Spleen (tissue), 11 donors: ENCODE results near the gene BMPER. TPM values are rescaled to one million over a fixed set of nuclear protein-coding genes. Genes with fewer than 3 reads are reported as not detected.

Experiments used
- DNase-seq: peaks from one replicate; pipeline ENCODE4 v3.0.0-alpha.2; 2020
- H3K27ac ChIP-seq, 8 donors: fragments of 200-600 bp; sonication (generic) in 7 of 8; 1 replicate in 4 of 8; 2 replicates in 4 of 8; pipeline versions ENCODE4 v1.5.0 to v1.8.0; 2016 to 2021; ENCODE audit warnings: inconsistent platforms in 4 of 8, mild to moderate bottlenecking in 4 of 8, moderate library complexity in 1 of 8
- H3K27me3 ChIP-seq, 7 donors: fragments of 200-600 bp; sonication (generic) in 6 of 7; replicated peaks in 1 of 7; 1 replicate in 4 of 7; 2 replicates in 3 of 7; pipeline versions ENCODE4 v1.5.0 to v1.8.0; 2016 to 2021; ENCODE audit warnings: inconsistent platforms in 3 of 7, mild to moderate bottlenecking in 1 of 7
- H3K36me3 ChIP-seq, 6 donors: fragments of 200-600 bp; sonication (generic) in 5 of 6; 1 replicate in 4 of 6; 2 replicates in 2 of 6; pipeline versions ENCODE4 v1.5.0 to v1.8.0; 2016 to 2021; ENCODE audit warnings: inconsistent platforms in 2 of 6
- H3K4me1 ChIP-seq, 6 donors: fragments of 200-600 bp; sonication (generic) in 5 of 6; 1 replicate in 3 of 6; 2 replicates in 3 of 6; pipeline versions ENCODE4 v1.5.0 to v1.8.0; 2016 to 2021; ENCODE audit warnings: inconsistent platforms in 3 of 6
- H3K4me3 ChIP-seq, 8 donors: fragments of 200-600 bp; sonication (generic) in 7 of 8; 1 replicate in 4 of 8; 2 replicates in 4 of 8; pipeline versions ENCODE4 v1.5.0 to v1.8.0; 2016 to 2021; ENCODE audit warnings: inconsistent platforms in 4 of 8, mild to moderate bottlenecking in 4 of 8, moderate library complexity in 2 of 8
- H3K9me3 ChIP-seq, 8 donors: fragments of 200-600 bp; sonication (generic) in 7 of 8; 1 replicate in 4 of 8; 2 replicates in 4 of 8; pipeline versions ENCODE4 v1.5.0 to v1.8.0; 2016 to 2021; ENCODE audit warnings: inconsistent platforms in 4 of 8
- POLR2A ChIP-seq, 3 donors: fragments of 450-650 bp; IDR thresholded peaks; one replicate each; pipeline ENCODE4 v1.5.1; 2017; ENCODE audit warnings: antibody characterized with exemption in 3 of 3, mild to moderate bottlenecking in 1 of 3
- POLR2AphosphoS5 ChIP-seq, 3 donors: sonication (generic); formaldehyde crosslinking; IDR thresholded peaks; one replicate each; pipeline ENCODE4 v1.5.1; 2017; ENCODE audit warnings: antibody characterized with exemption in 3 of 3
- WGBS, 5 donors: extraction: QIAGEN DNeasy Blood & Tissue Kit in 3 of 5; methylation state at CpG; one replicate each; pipeline versions ENCODE4 v1.1.5 to v1.1.7; 2013 to 2018; 5-methylcytosine and 5-hydroxymethylcytosine counted together
- intact Hi-C: fragments of 100-400 bp; cut with DNase I; formaldehyde crosslinking; loops from one replicate; pipeline ENCODE4 v1.15.0; 2023; ENCODE audit warnings: low total_unique reads
- polyA plus RNA-seq, 3 donors: library from polyadenylated mRNA; stranded (reverse); fragments of 200-250 nt; gene quantifications; one replicate each; pipeline ENCODE4 v1.2.1, GENCODE V29; 2013
- total RNA-seq, 7 donors: library from RNA; depleted of rRNA in 3 of 7; stranded (reverse); fragments of >200 nt in 3 of 7; fragmentation: NEBNext Ultra II Directional in 4 of 7; extraction: Animal tissue kit (Norgen Biotek cat#: 25700) in 4 of 7; gene quantifications; one replicate each; pipeline versions ENCODE4 v1.1.0 to v1.2.1, GENCODE V29; 2016 to 2021
- TF ChIP-seq, protein P1 (sequence below), 11 experiments: fragments of 200-600 bp in 7 of 11; fragments of 450-650 bp in 4 of 11; sonication (generic) in 4 of 11; IDR thresholded peaks in 8 of 11; conservative IDR thresholded peaks in 3 of 11; 1 replicate in 7 of 11; 2 replicates in 4 of 11; pipeline versions ENCODE4 v1.4.0 to v1.8.0; 2016 to 2021; ENCODE audit warnings: antibody characterized with exemption in 11 of 11, inconsistent platforms in 4 of 11, mild to moderate bottlenecking in 1 of 11
- donor health status: healthy with polysubstance abuse.
- donor health status: DM: no; HTN: no; CAD: no; lungs with moderate emphysema.
- donor health status: DM: no; HTN: no; CAD: no.
- donor health status: Bipolar disorder and iron deficiency.
- donor health status: healthy.
- donor health status: DM: no; HTN: no; CAD: no.
- donor health status: DM: yes; HTN: yes; CAD: no.

Gene BMPER
- total and polyA plus RNA-seq, 10 donors = 0.14 to 4.4 (median 2.1) TPM

DNA sequence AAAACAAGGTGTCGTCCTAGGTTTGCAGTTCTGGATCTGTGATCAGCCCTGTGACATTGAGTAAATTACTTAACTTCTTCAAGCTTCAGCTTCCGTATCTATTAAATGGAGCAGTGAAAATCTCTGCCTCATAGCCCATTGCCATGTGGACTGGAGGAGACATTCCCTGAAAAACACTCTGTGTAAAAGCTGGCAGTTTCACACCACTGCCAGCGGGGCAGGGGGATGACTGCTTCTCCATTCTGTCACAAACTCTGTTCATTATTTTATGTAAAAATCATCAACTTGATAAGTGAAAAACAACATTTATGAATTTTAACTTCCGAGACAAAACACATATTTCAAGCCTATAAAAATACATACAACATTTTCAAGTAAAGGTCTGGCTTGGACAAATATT lies 234.7 kb downstream of the BMPER start:
- H3K27ac ChIP-seq = no peak overlapping the region
- H3K4me3 ChIP-seq = no peak overlapping the region
- no peaks in the 10 kb centered on the region for H3K4me1 ChIP-seq
- H3K9me3 ChIP-seq = no peaks in the 10 kb centered on the region
- no peaks in the 10 kb centered on the region for H3K36me3 ChIP-seq
- TF ChIP-seq POLR2A (IDR thresholded peaks at IDR 0.05) = no peak
- TF ChIP-seq POLR2AphosphoS5 (IDR thresholded peaks at IDR 0.05) = no peak
- TF ChIP-seq, protein P1, sequence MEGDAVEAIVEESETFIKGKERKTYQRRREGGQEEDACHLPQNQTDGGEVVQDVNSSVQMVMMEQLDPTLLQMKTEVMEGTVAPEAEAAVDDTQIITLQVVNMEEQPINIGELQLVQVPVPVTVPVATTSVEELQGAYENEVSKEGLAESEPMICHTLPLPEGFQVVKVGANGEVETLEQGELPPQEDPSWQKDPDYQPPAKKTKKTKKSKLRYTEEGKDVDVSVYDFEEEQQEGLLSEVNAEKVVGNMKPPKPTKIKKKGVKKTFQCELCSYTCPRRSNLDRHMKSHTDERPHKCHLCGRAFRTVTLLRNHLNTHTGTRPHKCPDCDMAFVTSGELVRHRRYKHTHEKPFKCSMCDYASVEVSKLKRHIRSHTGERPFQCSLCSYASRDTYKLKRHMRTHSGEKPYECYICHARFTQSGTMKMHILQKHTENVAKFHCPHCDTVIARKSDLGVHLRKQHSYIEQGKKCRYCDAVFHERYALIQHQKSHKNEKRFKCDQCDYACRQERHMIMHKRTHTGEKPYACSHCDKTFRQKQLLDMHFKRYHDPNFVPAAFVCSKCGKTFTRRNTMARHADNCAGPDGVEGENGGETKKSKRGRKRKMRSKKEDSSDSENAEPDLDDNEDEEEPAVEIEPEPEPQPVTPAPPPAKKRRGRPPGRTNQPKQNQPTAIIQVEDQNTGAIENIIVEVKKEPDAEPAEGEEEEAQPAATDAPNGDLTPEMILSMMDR (IDR thresholded peaks at IDR 0.05 in 8 of 11, conservative IDR thresholded peaks at IDR 0.05 in 3 of 11) = no peak
- no peak for DNase-seq
- 87 to 93% (median 90%) methylated on average over 4 of the region's 4 CpGs for WGBS, 5 donors
- no peaks in the 10 kb centered on the region for H3K27me3 ChIP-seq
- intact Hi-C loops = no loop called here

DNA sequence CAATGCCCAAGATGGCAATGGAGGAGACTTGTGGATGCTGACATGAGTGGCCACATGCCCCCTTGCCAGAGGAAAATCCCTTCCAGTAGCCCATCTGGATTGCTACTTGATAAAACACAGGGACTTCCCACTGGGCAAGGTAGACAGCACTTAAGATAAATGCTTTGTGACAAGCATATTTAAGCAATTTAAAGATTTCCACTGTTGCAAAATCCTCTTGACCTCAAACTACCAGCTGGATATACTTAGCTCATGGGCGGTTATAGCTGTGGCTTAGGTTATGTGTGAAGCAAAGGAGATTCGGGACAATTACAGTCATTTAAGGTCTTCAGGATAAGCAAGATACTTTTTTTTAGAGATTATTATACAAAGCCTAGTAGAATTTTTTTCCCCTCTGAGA lies 238.1 kb downstream of the BMPER start:
- 62 to 76% (median 75%) methylated on average over 2 of the region's 2 CpGs for WGBS, 5 donors

DNA sequence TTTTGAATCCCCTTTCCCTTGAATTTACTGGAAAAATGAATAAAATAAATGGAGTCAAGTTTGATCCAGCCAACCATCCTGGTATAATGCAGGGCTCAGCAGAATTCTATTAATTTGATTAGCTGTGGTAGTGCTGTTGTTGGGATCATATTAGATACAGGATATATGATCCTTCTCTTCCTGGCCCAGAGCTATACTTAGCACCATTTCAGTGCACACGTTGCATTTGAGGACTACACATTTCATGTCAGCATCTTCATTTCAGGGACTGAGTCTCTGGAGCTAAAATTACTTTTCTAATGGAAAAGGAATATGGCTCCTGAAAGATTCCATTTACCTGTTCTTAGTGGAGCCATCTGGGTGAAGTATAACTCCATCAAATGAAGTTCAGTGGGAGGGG lies 240.3 kb downstream of the BMPER start:
- no peaks in the 10 kb centered on the region for H3K27me3 ChIP-seq
- no peak for DNase-seq
- H3K4me3 ChIP-seq = no peak overlapping the region
- H3K4me1 ChIP-seq = no peaks in the 10 kb centered on the region
- intact Hi-C loops = no loop called here
- TF ChIP-seq POLR2A (IDR thresholded peaks at IDR 0.05) = no peak
- TF ChIP-seq, protein P1 (IDR thresholded peaks at IDR 0.05 in 8 of 11, conservative IDR thresholded peaks at IDR 0.05 in 3 of 11) = no peak
- no peak for TF ChIP-seq POLR2AphosphoS5 (IDR thresholded peaks at IDR 0.05)
- WGBS, 5 donors = 36 to 61% (median 57%) methylated on average over 1 of the region's 1 CpG
- H3K9me3 ChIP-seq = no peaks in the 10 kb centered on the region
- H3K27ac ChIP-seq = no peak overlapping the region
- no peaks in the 10 kb centered on the region for H3K36me3 ChIP-seq

More for the DNA sequence above, 238.1 kb downstream of the BMPER start:
- intact Hi-C loops = no loop called here
- no peaks in the 10 kb centered on the region for H3K27me3 ChIP-seq
- H3K27ac ChIP-seq = no peak overlapping the region
- H3K9me3 ChIP-seq = no peaks in the 10 kb centered on the region
- no peaks in the 10 kb centered on the region for H3K36me3 ChIP-seq
- DNase-seq = no peak
- TF ChIP-seq, protein P1 (IDR thresholded peaks at IDR 0.05 in 8 of 11, conservative IDR thresholded peaks at IDR 0.05 in 3 of 11) = no peak
- TF ChIP-seq POLR2AphosphoS5 (IDR thresholded peaks at IDR 0.05) = no peak
- H3K4me1 ChIP-seq = no peaks in the 10 kb centered on the region
- no peak overlapping the region for H3K4me3 ChIP-seq

DNA sequence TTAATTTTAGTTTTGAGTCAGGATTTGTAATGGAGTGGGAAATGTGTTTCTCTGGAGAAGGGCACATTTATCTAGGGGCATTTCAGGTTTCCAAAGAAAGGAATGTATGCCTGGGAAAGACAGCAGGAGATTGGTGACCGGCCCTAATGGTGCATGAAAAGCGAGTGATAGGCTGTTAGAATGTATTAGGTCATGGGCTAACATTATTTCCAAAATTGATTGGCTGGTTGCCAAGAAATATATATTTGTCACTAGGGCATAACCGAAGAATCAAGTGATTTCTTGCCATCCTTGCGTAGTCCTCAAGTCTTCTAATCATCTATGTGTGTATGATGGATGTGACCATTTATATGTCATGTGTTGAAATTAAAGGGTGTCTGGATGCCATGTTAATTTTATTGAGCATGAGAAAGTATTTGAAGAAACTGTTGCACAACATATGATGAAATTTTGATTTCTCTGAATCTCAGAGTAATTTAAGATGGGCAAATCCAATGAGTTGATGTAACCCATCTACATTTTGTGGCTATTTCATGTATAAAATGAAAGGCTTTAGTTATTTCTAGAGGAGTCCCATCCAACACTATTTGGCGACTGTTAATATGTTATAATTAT lies 248.4 kb downstream of the BMPER start:
- intact Hi-C loops = no loop called here
- DNase-seq = no peak
- WGBS, 5 donors = 89 to 93% (median 91%) methylated on average over 5 of the region's 5 CpGs
- Histone ChIP-seq H3K9me3 (no peaks in the 10 kb centered on the region), H3K36me3 (no peaks in the 10 kb centered on the region), H3K4me3 (no peak overlapping the region), H3K27me3 (no peaks in the 10 kb centered on the region), H3K27ac (no peak overlapping the region), H3K4me1 (no peaks in the 10 kb centered on the region)
- TF ChIP-seq, protein P1 (IDR thresholded peaks at IDR 0.05 in 8 of 11, conservative IDR thresholded peaks at IDR 0.05 in 3 of 11) = no peak
- TF ChIP-seq POLR2AphosphoS5 (IDR thresholded peaks at IDR 0.05) (no peak), POLR2A (IDR thresholded peaks at IDR 0.05) (no peak)
